Stimulated activated naive CD4-positive, alpha-beta T cell (primary cell): ENCODE data around the gene ZMYND8.

ENCODE experiments used
- DNase-seq, 6 experiments: peaks; one replicate each; lab custom pipeline; 2025; lab: John Stamatoyannopoulos, UW

ZMYND8 gene

DNA sequence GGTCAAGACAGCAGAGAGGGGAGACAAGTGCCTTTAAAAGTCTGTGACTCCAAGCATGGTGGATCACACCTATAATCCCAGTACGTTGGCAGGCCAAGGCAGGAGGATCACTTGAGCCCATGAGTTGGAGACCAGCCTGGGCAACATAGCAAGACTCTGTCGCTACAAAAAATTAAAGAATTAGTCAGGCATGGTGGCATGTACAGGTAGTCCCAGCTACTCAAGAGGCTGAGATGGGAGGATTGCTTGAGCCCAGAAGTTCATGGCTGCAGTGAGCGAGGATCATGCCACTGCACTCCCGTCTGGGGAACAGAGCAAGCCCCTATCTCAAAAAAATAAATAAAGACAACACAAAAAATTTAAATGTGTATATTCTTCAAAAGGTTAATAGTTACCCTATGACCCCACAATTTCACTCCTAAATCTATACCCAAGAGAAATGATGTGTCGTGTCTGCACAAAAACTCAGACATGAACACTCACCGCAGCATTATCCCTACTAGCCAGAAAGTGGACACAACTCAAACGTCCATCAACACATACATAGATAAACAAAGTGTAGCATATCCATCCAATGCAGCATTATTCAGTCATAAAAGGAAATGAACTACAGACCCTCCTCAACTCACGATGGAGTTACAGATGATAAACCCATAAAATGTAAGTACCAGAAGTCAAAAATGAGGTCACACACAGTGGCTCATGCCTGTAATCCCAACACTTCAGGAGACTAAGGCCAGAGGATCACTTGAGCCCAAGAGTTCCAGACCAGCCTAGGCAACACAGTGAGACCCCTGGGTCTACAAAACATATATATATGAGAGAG is 23.9 kb downstream of the ZMYND8 start:
- DNase-seq: no peak

DNA sequence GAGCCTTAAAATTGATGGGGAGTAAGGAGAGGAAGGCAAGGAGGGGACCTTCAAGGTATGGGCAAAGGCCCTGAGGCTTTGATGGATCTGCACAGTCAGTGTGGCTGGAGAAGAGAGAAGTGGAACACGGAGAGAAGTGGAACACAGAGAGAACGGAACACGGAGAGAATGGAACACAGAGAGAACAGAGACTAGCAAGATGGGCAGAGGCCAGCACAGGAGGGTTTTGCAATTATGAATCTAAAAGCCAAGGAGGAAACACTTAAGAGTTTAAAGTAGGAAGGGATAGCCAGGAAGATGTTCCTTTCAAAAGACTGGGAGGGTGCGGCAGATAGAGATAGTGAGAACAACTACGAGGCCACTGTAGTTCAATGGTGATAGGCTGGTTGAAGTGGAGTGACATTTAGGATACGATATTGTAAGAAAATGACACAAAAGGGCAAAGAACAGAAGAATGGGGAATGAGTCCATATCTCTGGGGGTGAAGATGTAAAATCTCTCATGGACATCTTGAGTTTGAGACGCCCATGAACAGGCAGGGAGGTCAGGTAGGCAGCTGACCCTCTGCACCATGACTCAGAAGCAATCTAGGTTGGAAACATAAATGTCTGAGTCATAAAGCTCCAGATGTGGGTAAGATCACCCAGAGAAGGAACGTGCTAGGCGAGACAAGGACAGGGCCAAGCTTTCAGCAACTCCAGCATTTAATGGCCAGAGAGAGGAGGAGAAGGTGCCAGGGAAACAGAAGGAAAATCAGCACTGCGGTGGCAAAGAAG is 25.4 kb downstream of the ZMYND8 start:
- no peak for DNase-seq

- DNase-seq: no peak
These were observed 26.4 kb downstream of the ZMYND8 start for GRCh38 chr20:47330071-47330470.

GRCh38 chr20:47328129-47328528 is 28.4 kb downstream of the ZMYND8 start:
- DNase-seq: no peak

DNA sequence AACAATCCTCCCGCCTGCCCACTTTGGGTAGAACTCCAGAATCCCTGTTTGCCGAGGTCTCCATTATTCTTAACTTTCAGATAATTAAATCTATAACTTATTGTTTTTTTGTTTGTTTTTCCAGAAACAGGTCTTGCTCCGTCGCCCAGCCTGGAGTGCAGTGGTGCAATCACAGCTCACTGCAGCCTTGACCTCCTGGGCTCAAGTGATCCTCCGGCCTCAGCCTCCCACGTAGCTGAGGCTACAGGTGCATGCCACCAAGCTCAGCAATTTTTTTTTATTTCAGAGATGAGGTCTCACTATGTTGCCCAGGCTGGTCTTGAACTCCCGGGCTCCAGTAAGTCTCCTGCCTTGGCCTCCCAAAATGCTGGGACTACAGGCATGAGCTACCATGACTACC is 28.8 kb downstream of the ZMYND8 start:
- no peak for DNase-seq

DNA sequence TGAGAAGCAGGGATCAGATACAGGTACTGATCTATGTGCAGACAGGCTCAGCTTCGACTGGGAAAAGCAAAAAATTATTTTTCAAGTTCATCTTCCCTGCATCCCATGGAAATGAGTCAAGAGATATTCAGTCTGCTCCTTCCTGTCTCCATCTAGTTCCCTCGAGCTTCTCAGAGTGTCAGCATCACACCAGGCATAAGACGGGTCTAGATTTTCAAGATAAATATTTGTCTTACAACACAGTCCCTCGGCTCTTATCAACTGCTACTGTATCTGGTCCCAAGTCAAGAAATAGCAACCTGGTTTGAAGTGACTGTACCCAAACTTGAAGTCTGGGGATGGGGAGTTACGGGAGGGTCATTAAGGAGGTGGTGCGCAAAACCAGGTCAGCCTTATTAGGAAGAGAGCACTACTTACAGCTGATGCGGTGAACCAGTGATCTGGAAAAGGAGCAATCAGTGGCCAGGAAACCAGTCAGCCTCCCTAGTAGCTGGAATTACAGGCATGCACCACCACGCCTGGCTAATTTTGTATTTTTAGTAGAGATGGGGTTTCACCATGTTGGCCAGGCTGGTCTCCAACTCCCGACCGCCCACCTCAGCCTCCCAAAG is 29.7 kb downstream of the ZMYND8 start:
- DNase-seq: no peak

DNA sequence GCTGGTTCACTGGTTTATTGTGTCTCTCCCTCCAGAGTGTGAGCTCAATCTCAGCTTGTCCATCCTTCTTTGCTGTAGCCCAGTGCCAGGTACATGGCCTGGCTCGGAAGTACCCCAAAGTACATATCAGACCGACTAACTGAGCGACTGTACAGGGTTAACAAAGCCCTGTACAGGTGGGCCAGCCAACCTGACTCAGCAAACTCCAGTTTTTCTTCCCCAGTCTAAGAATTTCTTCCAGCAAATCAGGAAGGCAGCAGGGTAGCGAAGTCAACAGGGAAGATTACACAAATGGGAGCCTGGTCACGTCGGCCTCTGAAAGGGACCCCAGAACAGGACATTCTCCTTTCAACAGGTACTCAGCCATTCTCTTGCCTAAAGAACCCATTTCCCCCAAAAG is 31.3 kb downstream of the ZMYND8 start:
- no peak for DNase-seq

DNA sequence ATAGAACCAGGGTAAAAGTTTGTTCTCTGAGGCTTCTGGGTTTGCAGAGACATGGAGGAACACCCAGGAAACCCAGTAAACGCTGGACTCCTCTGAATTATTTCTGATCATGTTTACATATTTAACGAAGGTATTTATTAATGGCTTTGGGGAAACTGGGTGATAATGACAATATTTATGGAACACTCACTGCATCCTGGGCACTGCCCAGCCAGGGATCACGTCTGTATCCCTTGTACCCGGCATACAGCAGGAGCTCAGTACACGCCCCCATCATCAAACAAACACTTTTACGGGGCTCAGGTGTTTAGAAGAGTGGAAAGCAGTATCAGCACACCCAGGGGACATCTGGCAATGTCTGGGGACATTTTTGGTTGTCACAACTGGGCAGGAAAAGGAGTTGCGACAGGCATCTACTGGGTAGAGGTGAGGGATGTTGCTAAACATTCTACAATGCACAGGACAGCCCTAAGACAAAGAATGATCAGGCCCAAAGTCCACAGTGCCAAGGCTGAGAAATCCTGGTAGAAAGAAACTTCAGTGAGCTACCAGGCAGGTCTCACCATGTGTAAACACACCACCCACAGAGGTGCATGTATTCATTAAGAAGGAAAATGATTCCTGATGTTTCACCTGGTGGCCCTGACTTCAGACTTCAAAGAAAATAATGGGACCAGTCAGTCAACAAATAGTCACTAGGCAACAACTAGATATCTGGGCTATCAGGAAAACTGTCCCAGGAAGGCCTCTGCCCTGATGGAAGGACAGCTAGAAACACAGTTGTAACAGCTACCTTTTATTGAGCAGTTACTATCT is 35.3 kb downstream of the ZMYND8 start:
- DNase-seq: no peak

DNA sequence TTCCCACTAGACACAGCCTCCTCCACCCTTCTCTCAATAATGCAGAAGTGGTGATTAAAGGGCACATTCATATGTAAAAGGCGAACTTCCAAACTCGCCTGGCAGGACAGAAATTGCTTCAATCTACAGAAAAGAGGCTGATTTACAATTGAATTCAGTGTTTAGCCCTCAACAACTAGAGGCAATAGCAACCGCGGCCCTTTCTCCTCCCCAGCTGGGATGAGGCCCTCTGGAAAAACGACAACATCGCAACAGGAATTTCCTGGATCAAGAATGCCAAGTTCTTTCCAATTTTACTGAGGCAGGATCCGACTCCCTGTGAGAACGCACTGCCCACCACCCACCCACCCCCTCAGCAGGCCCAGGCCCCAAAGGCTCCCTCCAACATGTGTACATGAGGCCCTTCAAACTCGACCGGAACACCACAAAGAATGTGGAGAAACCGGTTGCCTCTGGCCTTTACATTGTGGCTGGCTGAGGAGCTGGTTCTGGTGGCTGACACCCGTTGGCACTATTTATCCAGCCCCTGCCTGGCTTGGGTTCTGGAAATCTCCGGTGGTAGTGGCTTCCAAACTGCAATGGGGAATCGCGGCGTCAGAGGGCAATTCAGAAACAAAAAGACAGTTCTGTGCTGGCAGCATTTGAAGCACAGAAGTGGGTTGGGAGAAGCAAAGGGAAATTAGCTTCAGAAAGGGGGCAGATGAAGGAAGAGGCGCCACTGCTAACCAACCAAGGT is 36.8 kb downstream of the ZMYND8 start:
- no peak for DNase-seq

DNA sequence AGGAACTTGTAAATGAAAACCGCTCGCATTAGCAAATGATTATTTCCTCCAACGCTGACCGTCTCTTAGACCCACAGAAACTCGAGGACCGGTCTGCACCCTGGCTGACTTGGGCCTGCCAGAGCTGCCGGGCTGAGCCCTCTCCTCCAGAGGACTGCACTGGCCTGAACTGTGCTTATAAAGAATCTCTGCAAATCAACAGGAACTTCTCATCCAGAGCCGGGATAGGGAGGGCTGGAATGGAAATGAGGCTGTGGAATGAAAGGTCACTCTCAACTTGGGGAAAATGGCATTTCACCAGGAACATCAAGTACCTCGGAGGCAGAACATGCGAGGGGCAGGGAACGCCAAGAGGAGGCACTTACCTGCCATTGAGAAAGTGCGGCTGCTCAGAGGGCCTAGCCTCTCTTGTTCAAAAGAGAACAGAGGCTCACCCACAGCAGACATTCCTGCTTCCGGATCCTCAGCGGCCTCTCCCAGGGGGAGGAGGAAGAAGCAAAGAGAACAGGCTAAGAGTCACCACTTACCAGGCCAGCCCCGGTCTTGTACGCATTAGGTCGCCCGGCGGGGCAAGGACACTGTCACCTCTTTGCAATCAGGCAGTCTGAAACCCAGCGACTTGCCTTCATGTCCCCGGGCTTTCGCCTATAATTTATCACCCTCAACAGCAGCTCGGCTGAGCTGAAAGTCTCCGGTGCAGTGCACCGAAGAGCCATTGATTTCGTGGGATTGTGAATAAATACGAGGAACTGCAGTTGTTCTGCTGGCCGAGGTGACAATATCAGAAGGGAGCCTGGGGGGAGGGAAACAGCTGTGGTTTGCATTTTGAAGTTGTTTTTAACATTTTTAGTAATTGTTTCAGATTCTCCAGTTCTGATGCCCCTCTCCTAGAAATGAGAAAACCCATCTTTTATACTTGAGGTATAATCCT is 37.6 kb downstream of the ZMYND8 start:
- DNase-seq: peak in 1 of 6 experiments; percentile 2

GRCh38 chr20:47318027-47318585 is 38.4 kb downstream of the ZMYND8 start:
- DNase-seq: no peak

DNA sequence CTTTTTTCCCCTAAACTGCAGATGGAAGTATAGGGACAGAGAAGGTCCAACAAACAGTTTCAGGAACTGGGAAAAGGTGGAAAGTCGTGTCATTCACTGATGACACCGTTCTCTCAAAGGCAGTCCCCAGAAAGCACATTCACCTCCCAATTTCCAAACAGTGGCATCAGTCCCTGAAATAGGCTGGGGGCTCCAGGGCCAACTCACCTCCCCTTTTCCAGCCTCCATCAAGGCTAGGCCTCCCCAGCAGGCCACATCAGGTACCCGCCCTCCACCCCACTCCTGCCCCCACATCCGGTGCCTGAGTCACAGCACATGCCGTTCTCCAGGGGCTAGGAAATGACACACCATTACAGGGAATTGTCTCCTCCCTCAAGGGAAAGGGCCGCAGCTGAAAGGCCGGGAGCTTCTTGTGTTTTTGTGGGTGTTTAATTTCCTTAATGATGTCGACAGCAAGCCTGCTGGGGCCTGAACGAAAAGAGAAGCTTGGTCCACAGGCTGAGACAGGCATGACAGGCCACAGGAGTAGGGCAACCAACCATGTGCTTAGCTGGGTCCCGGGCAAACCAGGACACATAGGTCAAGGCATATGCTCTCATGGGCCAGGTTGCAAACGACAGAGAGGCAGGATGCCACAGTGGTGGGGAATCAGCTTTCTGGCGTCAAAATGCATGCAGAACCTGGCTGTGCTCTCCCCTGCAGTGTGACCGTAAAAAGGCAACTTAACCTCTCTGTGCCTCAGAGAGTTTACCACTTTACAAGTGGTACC is 39.2 kb downstream of the ZMYND8 start:
- peak in 2 of 6 experiments; percentile 4 to 23 for DNase-seq

- no peak for DNase-seq
These were observed 39.7 kb downstream of the ZMYND8 start for GRCh38 chr20:47316776-47317126.

GRCh38 chr20:47315339-47316056 is 41.0 kb downstream of the ZMYND8 start:
- no peak for DNase-seq

- DNase-seq: no peak
These were observed 41.7 kb downstream of the ZMYND8 start for GRCh38 chr20:47314647-47315338.

- no peak for DNase-seq
These were observed 44.4 kb downstream of the ZMYND8 start for GRCh38 chr20:47311967-47312681.

DNA sequence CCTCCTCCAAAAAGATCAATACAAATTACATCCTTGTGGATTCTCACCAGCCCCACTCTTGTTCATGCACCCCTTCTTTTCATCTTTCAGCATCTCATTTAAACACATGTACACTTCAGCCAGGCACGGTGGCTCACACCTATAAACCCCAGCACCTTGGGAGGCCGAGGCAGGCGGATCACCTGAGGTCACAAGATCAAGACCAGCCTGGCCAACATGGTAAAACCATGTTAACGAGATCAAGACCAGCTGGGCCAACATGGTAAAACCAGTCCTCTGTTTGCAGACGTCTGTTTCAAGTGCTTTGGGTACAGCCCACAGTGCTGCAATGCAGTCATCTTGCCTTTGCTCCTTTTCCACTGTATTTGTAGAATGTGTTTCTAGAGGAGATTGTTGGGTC is 45.3 kb downstream of the ZMYND8 start:
- DNase-seq: no peak
